H1 (cell line): ENCODE measurements around the gene NEGR1. TPM values are rescaled to one million over a fixed set of nuclear protein-coding genes. Genes with fewer than 3 reads are reported as not detected.

Experiments
- CTCF ChIA-PET: fragments of 300-600 bp; sonication (Branson Sonifier 250); formaldehyde crosslinking; loops from one replicate; lab custom pipeline; 2021; ENCODE audit not compliant: partially characterized antibody; lab: Charles Lee
- POLR2A ChIA-PET: fragments of 300-600 bp; sonication (Branson Sonifier 250); formaldehyde crosslinking; loops from one replicate; lab custom pipeline; 2021; ENCODE audit warnings: inconsistent platforms; ENCODE audit not compliant: partially characterized antibody; lab: Charles Lee
- DNase-seq, 2 experiments: peaks; one replicate each; pipeline versions ENCODE4 v3.0.0 to v3.0.0-alpha.2; 2010 to 2022; ENCODE audit warnings: low spot score in 2 of 2, low read depth in 1 of 2, mixed read lengths in 1 of 2
- FAIRE-seq: peaks from 2 replicates; lab custom pipeline; 2011; peaks lifted over from hg19 to GRCh38; lab: Jason Lieb, UNC
- H2AFZ ChIP-seq: 2 replicates; pipeline ENCODE4 v1.8.1; 2012; ENCODE audit warnings: low read length, inconsistent platforms
- H2AK5ac ChIP-seq: 2 replicates; pipeline ENCODE4 v1.6.1; 2013; ENCODE audit warnings: low read depth, low read length
- H2BK120ac ChIP-seq: replicated peaks from 2 replicates; pipeline ENCODE3; 2013; ENCODE audit warnings: low read depth, low read length, inconsistent platforms
- H2BK12ac ChIP-seq: 2 replicates; pipeline ENCODE4 v1.6.1; 2013; ENCODE audit warnings: low read depth, low read length
- H2BK15ac ChIP-seq: 2 replicates; pipeline ENCODE4 v1.6.1; 2013; ENCODE audit warnings: low read length
- H2BK20ac ChIP-seq: 2 replicates; pipeline ENCODE4 v1.6.1; 2013; ENCODE audit warnings: low read length
- H2BK5ac ChIP-seq: 2 replicates; pipeline ENCODE4 v1.6.1; 2013; ENCODE audit warnings: low read depth, low read length
- H3K14ac ChIP-seq: 2 replicates; pipeline ENCODE4 v1.6.1; 2013; ENCODE audit warnings: inconsistent platforms; ENCODE audit not compliant: insufficient read length
- H3K18ac ChIP-seq: 2 replicates; pipeline ENCODE4 v1.6.1; 2013; ENCODE audit warnings: low read length; ENCODE audit errors: extremely low read depth
- H3K23ac ChIP-seq: 2 replicates; pipeline ENCODE4 v1.6.1; 2013; ENCODE audit warnings: inconsistent platforms; ENCODE audit not compliant: insufficient read length
- H3K23me2 ChIP-seq: 2 replicates; pipeline ENCODE4 v1.6.1; 2013; ENCODE audit warnings: low read depth, low read length
- H3K27ac ChIP-seq: 2 replicates; pipeline ENCODE4 v1.6.1; 2011; ENCODE audit warnings: low read depth, low read length, inconsistent platforms
- H3K27me3 ChIP-seq, 4 experiments: replicated peaks in 1 of 4; 1 replicate in 1 of 4; 2 replicates in 3 of 4; pipeline versions ENCODE4 v1.6.1 to v1.8.1; 2011 to 2013; ENCODE audit warnings: low read length in 3 of 4, mild to moderate bottlenecking in 3 of 4, inconsistent platforms in 2 of 4, mixed read lengths in 2 of 4, moderate library complexity in 1 of 4; ENCODE audit not compliant: control insufficient read depth in 3 of 4, insufficient read depth in 3 of 4; ENCODE audit errors: extremely low read depth in 1 of 4
- H3K36me3 ChIP-seq, 4 experiments: 2 replicates each; pipeline versions ENCODE4 v1.6.1 to v1.8.1; 2011 to 2013; ENCODE audit warnings: mild to moderate bottlenecking in 4 of 4, low read length in 3 of 4, moderate library complexity in 2 of 4, control low read depth in 1 of 4, inconsistent platforms in 1 of 4; ENCODE audit not compliant: insufficient read depth in 4 of 4, control insufficient read depth in 2 of 4
- H3K4ac ChIP-seq: replicated peaks from 2 replicates; pipeline ENCODE3; 2013; ENCODE audit warnings: low read length, low read depth, mixed read lengths, inconsistent platforms; ENCODE audit not compliant: insufficient read length
- H3K4me1 ChIP-seq, 4 experiments: replicated peaks in 1 of 4; 1 replicate in 1 of 4; 2 replicates in 3 of 4; pipeline versions ENCODE4 v1.6.1 to v1.8.1; 2011 to 2013; ENCODE audit warnings: low read length in 3 of 4, inconsistent platforms in 2 of 4, mixed read lengths in 1 of 4; ENCODE audit not compliant: insufficient read depth in 4 of 4, control insufficient read depth in 3 of 4
- H3K4me2 ChIP-seq, 2 experiments: 2 replicates each; pipeline versions ENCODE4 v1.6.1 to v1.8.1; 2011 to 2013; ENCODE audit warnings: low read depth in 2 of 2, low read length in 2 of 2, control low read depth in 1 of 2, inconsistent platforms in 1 of 2, mild to moderate bottlenecking in 1 of 2; ENCODE audit not compliant: insufficient read depth in 1 of 2
- H3K4me3 ChIP-seq, 4 experiments: fragments of 200-600, 300-600 bp in 1 of 4; sonication (generic), shearing (Covaris generic), sonication (Bioruptor Twin) in 1 of 4; 2 replicates each; pipeline versions ENCODE4 v1.5.1 to v1.8.1; 2011 to 2016; ENCODE audit warnings: low read length in 4 of 4, low read depth in 3 of 4, control low read depth in 2 of 4, inconsistent platforms in 2 of 4, mild to moderate bottlenecking in 2 of 4, mixed read lengths in 1 of 4, moderate library complexity in 1 of 4; ENCODE audit not compliant: insufficient read depth in 2 of 4; ENCODE audit errors: extremely low read depth in 1 of 4
- H3K56ac ChIP-seq: replicated peaks from 2 replicates; pipeline ENCODE3; 2013; ENCODE audit warnings: low read depth, mild to moderate bottlenecking, mixed read lengths, low read length, inconsistent platforms; ENCODE audit not compliant: insufficient read length
- H3K79me1 ChIP-seq: 2 replicates; pipeline ENCODE4 v1.6.1; 2013; ENCODE audit warnings: low read depth, low read length, control low read depth
- H3K79me2 ChIP-seq, 2 experiments: 2 replicates each; pipeline versions ENCODE4 v1.6.1 to v1.8.1; 2012 to 2013; ENCODE audit warnings: low read length in 2 of 2, mild to moderate bottlenecking in 2 of 2, inconsistent platforms in 1 of 2; ENCODE audit not compliant: insufficient read depth in 2 of 2, control insufficient read depth in 1 of 2
- H3K9ac ChIP-seq, 4 experiments: replicated peaks in 1 of 4; 1 replicate in 1 of 4; 2 replicates in 3 of 4; pipeline versions ENCODE4 v1.6.1 to v1.8.1; 2011 to 2013; ENCODE audit warnings: low read depth in 3 of 4, low read length in 3 of 4, control low read depth in 2 of 4, mild to moderate bottlenecking in 2 of 4, moderate library complexity in 2 of 4, inconsistent platforms in 1 of 4; ENCODE audit errors: extremely low read depth in 1 of 4
- H3K9me3 ChIP-seq, 2 experiments: 2 replicates each; pipeline versions ENCODE4 v1.6.1 to v1.8.1; 2012 to 2013; ENCODE audit warnings: mild to moderate bottlenecking in 2 of 2, moderate library complexity in 2 of 2, control low read depth in 1 of 2, inconsistent platforms in 1 of 2, low read depth in 1 of 2, low read length in 1 of 2, mixed read lengths in 1 of 2; ENCODE audit not compliant: insufficient read depth in 2 of 2
- H4K20me1 ChIP-seq, 2 experiments: replicated peaks in 1 of 2; 2 replicates each; pipeline versions ENCODE3 to v1.8.1; 2011 to 2013; ENCODE audit warnings: inconsistent platforms in 2 of 2, low read length in 2 of 2, mild to moderate bottlenecking in 1 of 2; ENCODE audit not compliant: insufficient read depth in 2 of 2, control insufficient read depth in 1 of 2
- H4K5ac ChIP-seq: 2 replicates; pipeline ENCODE4 v1.6.1; 2013; ENCODE audit warnings: low read length, low read depth, mixed read lengths, inconsistent platforms; ENCODE audit not compliant: insufficient read length
- H4K8ac ChIP-seq: 2 replicates; pipeline ENCODE4 v1.8.0; 2013; ENCODE audit warnings: mild to moderate bottlenecking, moderate library complexity, low read length, inconsistent platforms; ENCODE audit not compliant: insufficient read depth; ENCODE audit errors: extremely low read depth
- H4K91ac ChIP-seq: replicated peaks from 2 replicates; pipeline ENCODE3; 2013; ENCODE audit warnings: low read length, mixed read lengths, inconsistent platforms; ENCODE audit not compliant: insufficient read length
- BACH1 ChIP-seq: IDR thresholded peaks from 2 replicates; pipeline ENCODE4 v1.6.1; 2012; ENCODE audit warnings: low read length, improper control_type of control experiment
- CHD2 ChIP-seq: IDR thresholded peaks from 2 replicates; pipeline ENCODE4 v1.6.1; 2012; ENCODE audit warnings: low read length, improper control_type of control experiment
- HDAC2 ChIP-seq, 2 experiments: fragments of 300-600 bp in 1 of 2; sonication (generic) in 1 of 2; IDR thresholded peaks; 2 replicates each; pipeline ENCODE4 v1.6.1; 2011 to 2012; ENCODE audit warnings: low read depth in 2 of 2, low read length in 2 of 2, mild to moderate bottlenecking in 2 of 2, moderate library complexity in 2 of 2, borderline replicate concordance in 1 of 2, inconsistent platforms in 1 of 2
- NRF1 ChIP-seq: IDR thresholded peaks from 2 replicates; pipeline ENCODE4 v1.6.1; 2011; ENCODE audit warnings: mild to moderate bottlenecking, low read depth, low read length, improper control_type of control experiment
- TAF1 ChIP-seq: IDR thresholded peaks from 2 replicates; pipeline ENCODE4 v1.6.1; 2011; ENCODE audit warnings: mild to moderate bottlenecking, low read depth, low read length
- polyA plus RNA-seq, 7 experiments: library from polyadenylated mRNA; depleted of rRNA in 3 of 7; stranded (reverse) in 5 of 7; unstranded in 2 of 7; fragments of >200 nt in 5 of 7; fragments of 200-250 nt in 2 of 7; gene quantifications; 1 replicate in 5 of 7; 2 replicates in 1 of 7; 4 replicates in 1 of 7; pipeline versions ENCODE4 v1.2.1 to v1.2.3, GENCODE V29; 2011 to 2013; ENCODE audit warnings: missing spikeins in 2 of 7, mixed read lengths in 2 of 7
- total RNA-seq: library from RNA; stranded (reverse); fragmentation: NEBNext Ultra II Directional; extraction: Animal tissue kit (Norgen Biotek cat#: 25700); gene quantifications from 2 replicates; pipeline ENCODE4 v1.2.1, GENCODE V29; 2021

NEGR1 gene
- total and polyA plus RNA-seq, 2 of the 8 experiments (the other 6 are each of a cell fraction or from before 2014, with no cell fraction given): 0.71 to 1.3 TPM

- no peak overlapping the region for H2BK20ac ChIP-seq
- CTCF ChIA-PET: no interaction called here
- no peak overlapping the region for H2BK12ac ChIP-seq
- no peak overlapping the region for H3K23ac ChIP-seq
- no peak overlapping the region for H3K18ac ChIP-seq
- no peak overlapping the region for H3K56ac ChIP-seq
- H3K9ac ChIP-seq: no peak overlapping the region
- DNase-seq: no peak
- POLR2A ChIA-PET: no interaction called here
- no peak overlapping the region for H3K4me3 ChIP-seq
- H3K4ac ChIP-seq: no peak overlapping the region
- H3K9me3 ChIP-seq: no peaks in the 10 kb centered on the region
- H2AFZ ChIP-seq: no peak overlapping the region
- H3K23me2 ChIP-seq: no peaks in the 10 kb centered on the region
- H3K79me2 ChIP-seq: no peaks in the 10 kb centered on the region
- H3K27me3 ChIP-seq: no peaks in the 10 kb centered on the region
- no peaks in the 10 kb centered on the region for H4K20me1 ChIP-seq
- H2BK15ac ChIP-seq: no peak overlapping the region
- H3K27ac ChIP-seq: no peak overlapping the region
- no peak for FAIRE-seq
- TF ChIP-seq NRF1: no peak
- TF ChIP-seq CHD2: no peak
- no peak for TF ChIP-seq TAF1
- no peak for TF ChIP-seq BACH1
- TF ChIP-seq HDAC2 (IDR thresholded peaks at IDR 0.05; ENCODE audit: borderline replicate concordance in 1 of 2, low read depth in 2 of 2, low read length in 2 of 2): no peak
- no peaks in the 10 kb centered on the region for H3K79me1 ChIP-seq
- no peak overlapping the region for H4K5ac ChIP-seq
- H3K4me1 ChIP-seq: no peaks in the 10 kb centered on the region
- H3K4me2 ChIP-seq: no peak overlapping the region
- H3K36me3 ChIP-seq: no peaks in the 10 kb centered on the region
- no peak overlapping the region for H2BK120ac ChIP-seq
- H2BK5ac ChIP-seq: no peak overlapping the region
- H4K8ac ChIP-seq: no peak overlapping the region
- no peak overlapping the region for H3K14ac ChIP-seq
- H4K91ac ChIP-seq: no peak overlapping the region
- no peak overlapping the region for H2AK5ac ChIP-seq
These were observed 788.2 kb downstream of the NEGR1 start for GRCh38 chr1:71494163-71494562.
